NCI-H1105 treated with DMSO at 0.1 percent for 48 hours (cell line): ENCODE measurements around the gene HCN4.
"Not testable (repeated sequence)": the region's sequence is repeated elsewhere in the genome, so short reads cannot be mapped to it uniquely, and the experiment has no call there.

Experiments used
- DNase-seq: peaks from one replicate; lab custom pipeline; 2025; lab: John Stamatoyannopoulos, UW

Gene HCN4

GRCh38 chr15:73368301-73369136, at the start of gene HCN4:
Gene HCN4 (minus strand): TSS chr15:73368958. CDS start chr15:73368270, 688 bp downstream.
- peak; percentile 38 for DNase-seq

GRCh38 chr15:73414876-73415275, 46.1 kb upstream of the HCN4 start:
- DNase-seq: no peak

- no peak for DNase-seq
These were observed 34.4 kb upstream of the HCN4 start for GRCh38 chr15:73403171-73403570.

- not testable (repeated sequence) for DNase-seq
These were observed 31.5 kb upstream of the HCN4 start for GRCh38 chr15:73400222-73400621.

GRCh38 chr15:73398861-73399260, 30.1 kb upstream of the HCN4 start:
- no peak for DNase-seq

GRCh38 chr15:73397461-73397860, 28.7 kb upstream of the HCN4 start:
- no peak for DNase-seq

GRCh38 chr15:73395671-73396070, 26.9 kb upstream of the HCN4 start:
- no peak for DNase-seq

GRCh38 chr15:73394782-73395181, 26.0 kb upstream of the HCN4 start:
- DNase-seq: no peak

- DNase-seq: no peak
These were observed 24.6 kb upstream of the HCN4 start for GRCh38 chr15:73393336-73393735.

- no peak for DNase-seq
These were observed 23.3 kb upstream of the HCN4 start for GRCh38 chr15:73392025-73392424.

- no peak for DNase-seq
These were observed 22.5 kb upstream of the HCN4 start for GRCh38 chr15:73391128-73391872.

- DNase-seq: no peak
These were observed 21.3 kb upstream of the HCN4 start for GRCh38 chr15:73389971-73390544.

GRCh38 chr15:73389539-73389938, 20.8 kb upstream of the HCN4 start:
- no peak for DNase-seq

- no peak for DNase-seq
These were observed 19.6 kb upstream of the HCN4 start for GRCh38 chr15:73388256-73388781.

- DNase-seq: no peak
These were observed 18.9 kb upstream of the HCN4 start for GRCh38 chr15:73387507-73388255.

- DNase-seq: no peak
These were observed 18.2 kb upstream of the HCN4 start for GRCh38 chr15:73386886-73387506.

- no peak for DNase-seq
These were observed 17.5 kb upstream of the HCN4 start for GRCh38 chr15:73386238-73386637.

- DNase-seq: no peak
These were observed 16.4 kb upstream of the HCN4 start for GRCh38 chr15:73385205-73385604.

GRCh38 chr15:73383310-73384189, 14.8 kb upstream of the HCN4 start:
- no peak for DNase-seq

GRCh38 chr15:73382115-73382514, 13.4 kb upstream of the HCN4 start:
- DNase-seq: no peak
